HEK293T (cell line): ENCODE results near the gene ZNF655.

Experiments used
- ARNT ChIP-seq: fragments of 450-650 bp; IDR thresholded peaks from 2 replicates; pipeline ENCODE4 v1.6.1; 2017; ENCODE audit warnings: mild to moderate bottlenecking
- BHLHE40 ChIP-seq: fragments of 450-650 bp; IDR thresholded peaks from 2 replicates; pipeline ENCODE4 v1.6.1; 2016; ENCODE audit warnings: mild to moderate bottlenecking, moderate library complexity, borderline replicate concordance
- CTBP1 ChIP-seq: fragments of 450-650 bp; IDR thresholded peaks from 2 replicates; pipeline ENCODE4 v1.6.1; 2016; ENCODE audit warnings: borderline replicate concordance
- ELF4 ChIP-seq: fragments of 450-650 bp; IDR thresholded peaks from 2 replicates; pipeline ENCODE4 v1.6.1; 2017; ENCODE audit warnings: antibody characterized with exemption
- FOXA1 ChIP-seq: fragments of 450-650 bp; IDR thresholded peaks from 2 replicates; pipeline ENCODE4 v1.6.1; 2016; ENCODE audit warnings: mild to moderate bottlenecking
- FOXK2 ChIP-seq: fragments of 450-650 bp; IDR thresholded peaks from 2 replicates; pipeline ENCODE4 v1.6.1; 2016; ENCODE audit warnings: mild to moderate bottlenecking
- FOXM1 ChIP-seq: fragments of 450-650 bp; IDR thresholded peaks from 2 replicates; pipeline ENCODE4 v1.6.1; 2017; ENCODE audit warnings: mild to moderate bottlenecking, borderline replicate concordance
- HDGF ChIP-seq: fragments of 450-650 bp; IDR thresholded peaks from 2 replicates; pipeline ENCODE4 v1.6.1; 2017; ENCODE audit warnings: antibody characterized with exemption, borderline replicate concordance
- LEF1 ChIP-seq: fragments of 450-650 bp; IDR thresholded peaks from 2 replicates; pipeline ENCODE4 v1.6.1; 2017; ENCODE audit warnings: mild to moderate bottlenecking, borderline replicate concordance
- NFRKB ChIP-seq: fragments of 450-650 bp; IDR thresholded peaks from 2 replicates; pipeline ENCODE4 v1.6.1; 2016; ENCODE audit warnings: mild to moderate bottlenecking, moderate library complexity
- PKNOX1 ChIP-seq: fragments of 450-650 bp; IDR thresholded peaks from 2 replicates; pipeline ENCODE4 v1.6.1; 2016
- SP1 ChIP-seq: fragments of 450-650 bp; IDR thresholded peaks from 2 replicates; pipeline ENCODE4 v1.6.1; 2017
- TARDBP ChIP-seq: fragments of 450-650 bp; IDR thresholded peaks from 2 replicates; pipeline ENCODE4 v1.6.1; 2016
- ZNF384 ChIP-seq: fragments of 450-650 bp; IDR thresholded peaks from 2 replicates; pipeline ENCODE4 v1.6.1; 2016

- TF ChIP-seq PKNOX1, result no peak
- TF ChIP-seq TARDBP, result no peak
- no peak for TF ChIP-seq SP1
- no peak for TF ChIP-seq BHLHE40
- TF ChIP-seq FOXM1, result no peak
- TF ChIP-seq ELF4, result no peak
- TF ChIP-seq LEF1, result no peak
- no peak for TF ChIP-seq FOXK2
- no peak for TF ChIP-seq CTBP1
- no peak for TF ChIP-seq HDGF
- no peak for TF ChIP-seq FOXA1
- TF ChIP-seq ARNT, result no peak
- no peak for TF ChIP-seq NFRKB
- no peak for TF ChIP-seq ZNF384
Observed at GRCh38 chr7:99596408-99596955, 38.0 kb downstream of the ZNF655 start.
